ENCODE measurements around the gene AMPD2.

The AMPD2 gene

GRCh38 chr1:109598156-109598555 is 21.5 kb upstream of the AMPD2 start:
- H3K9me3 ChIP-seq (replicated peaks; ENCODE audit: low read length) = no peaks in the 10 kb centered on the region
- no peak overlapping the region for H3K4me2 ChIP-seq (ENCODE audit: low read length)
- no peak overlapping the region for H3K9ac ChIP-seq (ENCODE audit: low read depth, low read length)
- H3K27me3 ChIP-seq (ENCODE audit: control insufficient read depth, insufficient read depth, low read length) = no peaks in the 10 kb centered on the region
- peaks cover 13% of the 10 kb centered on the region for H3K4me1 ChIP-seq (ENCODE audit: control insufficient read depth, insufficient read depth, low read length)
- H3K36me3 ChIP-seq (ENCODE audit: insufficient read depth, low read length) = peaks cover 40% of the 10 kb centered on the region
- no peak overlapping the region for H3K4me3 ChIP-seq (ENCODE audit: low read length)

- Histone ChIP-seq H3K9me3 (replicated peaks; ENCODE audit: low read length) (no peaks in the 10 kb centered on the region), H3K4me1 (ENCODE audit: control insufficient read depth, insufficient read depth, low read length) (peaks cover 13% of the 10 kb centered on the region)
Observed at GRCh38 chr1:109598655-109599054, 21.0 kb upstream of the AMPD2 start.

GRCh38 chr1:109603229-109603628 is 16.4 kb upstream of the AMPD2 start:
- peaks cover 22% of the 10 kb centered on the region for H3K36me3 ChIP-seq (ENCODE audit: insufficient read depth, low read length)
- H3K9me3 ChIP-seq (replicated peaks; ENCODE audit: low read length) = no peaks in the 10 kb centered on the region
- H3K9ac ChIP-seq (ENCODE audit: low read depth, low read length) = no peak overlapping the region
- no peak overlapping the region for H3K4me2 ChIP-seq (ENCODE audit: low read length)
- no peaks in the 10 kb centered on the region for H3K4me1 ChIP-seq (ENCODE audit: control insufficient read depth, insufficient read depth, low read length)
- H3K27me3 ChIP-seq (ENCODE audit: control insufficient read depth, insufficient read depth, low read length) = no peaks in the 10 kb centered on the region
- no peak overlapping the region for H3K4me3 ChIP-seq (ENCODE audit: low read length)

More at GRCh38 chr1:109598655-109599054, 21.0 kb upstream of the AMPD2 start:
- H3K4me3 ChIP-seq (ENCODE audit: low read length) = no peak overlapping the region
- H3K27me3 ChIP-seq (ENCODE audit: control insufficient read depth, insufficient read depth, low read length) = no peaks in the 10 kb centered on the region
- H3K9ac ChIP-seq (ENCODE audit: low read depth, low read length) = no peak overlapping the region
- peaks cover 35% of the 10 kb centered on the region for H3K36me3 ChIP-seq (ENCODE audit: insufficient read depth, low read length)
- H3K4me2 ChIP-seq (ENCODE audit: low read length) = no peak overlapping the region

GRCh38 chr1:109605381-109605780 is 14.3 kb upstream of the AMPD2 start:
- Histone ChIP-seq H3K36me3 (ENCODE audit: insufficient read depth, low read length) (peaks cover 15% of the 10 kb centered on the region), H3K4me2 (ENCODE audit: low read length) (no peak overlapping the region), H3K27me3 (ENCODE audit: control insufficient read depth, insufficient read depth, low read length) (no peaks in the 10 kb centered on the region), H3K4me1 (ENCODE audit: control insufficient read depth, insufficient read depth, low read length) (no peaks in the 10 kb centered on the region), H3K4me3 (ENCODE audit: low read length) (no peak overlapping the region), H3K9me3 (replicated peaks; ENCODE audit: low read length) (no peaks in the 10 kb centered on the region), H3K9ac (ENCODE audit: low read depth, low read length) (no peak overlapping the region)

- no peaks in the 10 kb centered on the region for H3K27me3 ChIP-seq (ENCODE audit: control insufficient read depth, insufficient read depth, low read length)
- H3K4me3 ChIP-seq (ENCODE audit: low read length) = no peak overlapping the region
- no peaks in the 10 kb centered on the region for H3K4me1 ChIP-seq (ENCODE audit: control insufficient read depth, insufficient read depth, low read length)
- H3K36me3 ChIP-seq (ENCODE audit: insufficient read depth, low read length) = peaks cover 8% of the 10 kb centered on the region
- no peak overlapping the region for H3K9ac ChIP-seq (ENCODE audit: low read depth, low read length)
- H3K9me3 ChIP-seq (replicated peaks; ENCODE audit: low read length) = no peaks in the 10 kb centered on the region
- no peak overlapping the region for H3K4me2 ChIP-seq (ENCODE audit: low read length)
Observed at GRCh38 chr1:109609881-109610280, 9.8 kb upstream of the AMPD2 start.

GRCh38 chr1:109610609-109611307 is 8.9 kb upstream of the AMPD2 start:
- peaks cover 4% of the 10 kb centered on the region for H3K36me3 ChIP-seq (ENCODE audit: insufficient read depth, low read length)
- H3K9ac ChIP-seq (ENCODE audit: low read depth, low read length) = no peak overlapping the region
- H3K9me3 ChIP-seq (replicated peaks; ENCODE audit: low read length) = no peaks in the 10 kb centered on the region
- H3K4me1 ChIP-seq (ENCODE audit: control insufficient read depth, insufficient read depth, low read length) = no peaks in the 10 kb centered on the region
- no peaks in the 10 kb centered on the region for H3K27me3 ChIP-seq (ENCODE audit: control insufficient read depth, insufficient read depth, low read length)
- no peak overlapping the region for H3K4me2 ChIP-seq (ENCODE audit: low read length)
- no peak overlapping the region for H3K4me3 ChIP-seq (ENCODE audit: low read length)

GRCh38 chr1:109611308-109611990 is 8.2 kb upstream of the AMPD2 start:
- H3K4me2 ChIP-seq (ENCODE audit: low read length) = no peak overlapping the region
- no peaks in the 10 kb centered on the region for H3K27me3 ChIP-seq (ENCODE audit: control insufficient read depth, insufficient read depth, low read length)
- H3K4me1 ChIP-seq (ENCODE audit: control insufficient read depth, insufficient read depth, low read length) = no peaks in the 10 kb centered on the region
- H3K9ac ChIP-seq (ENCODE audit: low read depth, low read length) = no peak overlapping the region
- H3K4me3 ChIP-seq (ENCODE audit: low read length) = no peak overlapping the region
- no peaks in the 10 kb centered on the region for H3K36me3 ChIP-seq (ENCODE audit: insufficient read depth, low read length)
- H3K9me3 ChIP-seq (replicated peaks; ENCODE audit: low read length) = no peaks in the 10 kb centered on the region

GRCh38 chr1:109613361-109614147 is 6.1 kb upstream of the AMPD2 start:
- Histone ChIP-seq H3K36me3 (ENCODE audit: insufficient read depth, low read length) (no peaks in the 10 kb centered on the region), H3K4me1 (ENCODE audit: control insufficient read depth, insufficient read depth, low read length) (peaks cover 13% of the 10 kb centered on the region), H3K27me3 (ENCODE audit: control insufficient read depth, insufficient read depth, low read length) (no peaks in the 10 kb centered on the region), H3K9me3 (replicated peaks; ENCODE audit: low read length) (no peaks in the 10 kb centered on the region), H3K4me3 (ENCODE audit: low read length) (no peak overlapping the region), H3K4me2 (ENCODE audit: low read length) (no peak overlapping the region), H3K9ac (ENCODE audit: low read depth, low read length) (no peak overlapping the region)

- Histone ChIP-seq H3K4me2 (ENCODE audit: low read length) (no peak overlapping the region), H3K27me3 (ENCODE audit: control insufficient read depth, insufficient read depth, low read length) (no peaks in the 10 kb centered on the region), H3K4me3 (ENCODE audit: low read length) (no peak overlapping the region), H3K9me3 (replicated peaks; ENCODE audit: low read length) (no peaks in the 10 kb centered on the region), H3K9ac (ENCODE audit: low read depth, low read length) (no peak overlapping the region), H3K4me1 (ENCODE audit: control insufficient read depth, insufficient read depth, low read length) (peaks cover 22% of the 10 kb centered on the region), H3K36me3 (ENCODE audit: insufficient read depth, low read length) (no peaks in the 10 kb centered on the region)
Observed at GRCh38 chr1:109615879-109616278, 3.8 kb upstream of the AMPD2 start.

- H3K4me1 ChIP-seq (ENCODE audit: control insufficient read depth, insufficient read depth, low read length) = peaks cover 24% of the 10 kb centered on the region
- no peaks in the 10 kb centered on the region for H3K9me3 ChIP-seq (replicated peaks; ENCODE audit: low read length)
Observed at GRCh38 chr1:109616391-109616790, 3.2 kb upstream of the AMPD2 start.

GRCh38 chr1:109617291-109617801 is 2.3 kb upstream of the AMPD2 start:
- no peak overlapping the region for H3K4me3 ChIP-seq (ENCODE audit: low read length)
- H3K9ac ChIP-seq (ENCODE audit: low read depth, low read length) = peak overlapping the region; percentile 63
- no peaks in the 10 kb centered on the region for H3K27me3 ChIP-seq (ENCODE audit: control insufficient read depth, insufficient read depth, low read length)

More at GRCh38 chr1:109616391-109616790, 3.2 kb upstream of the AMPD2 start:
- Histone ChIP-seq H3K9ac (ENCODE audit: low read depth, low read length) (peak overlapping the region; percentile 63), H3K36me3 (ENCODE audit: insufficient read depth, low read length) (no peaks in the 10 kb centered on the region), H3K4me3 (ENCODE audit: low read length) (no peak overlapping the region), H3K27me3 (ENCODE audit: control insufficient read depth, insufficient read depth, low read length) (no peaks in the 10 kb centered on the region), H3K4me2 (ENCODE audit: low read length) (no peak overlapping the region)

More at GRCh38 chr1:109617291-109617801, 2.3 kb upstream of the AMPD2 start:
- H3K9me3 ChIP-seq (replicated peaks; ENCODE audit: low read length) = no peaks in the 10 kb centered on the region
- peaks cover 33% of the 10 kb centered on the region for H3K4me1 ChIP-seq (ENCODE audit: control insufficient read depth, insufficient read depth, low read length)
- peak overlapping the region; percentile 13 for H3K4me2 ChIP-seq (ENCODE audit: low read length)
- no peaks in the 10 kb centered on the region for H3K36me3 ChIP-seq (ENCODE audit: insufficient read depth, low read length)

All from skeletal muscle satellite cell (primary cell).